CD14-positive monocyte (primary cell): ENCODE measurements around the gene PNMA6E. TPM values are rescaled to one million over a fixed set of nuclear protein-coding genes. Genes with fewer than 3 reads are reported as not detected.
A peak's percentile ranks its signal among the peaks of the same experiment; 100 is the strongest.

ENCODE experiments used
- DNase-seq, 3 donors: peaks; one replicate each; pipeline ENCODE4 v3.0.0-alpha.2; 2011 to 2022
- H2AFZ ChIP-seq: 2 replicates; pipeline ENCODE4 v1.6.0; 2012; ENCODE audit warnings: mild to moderate bottlenecking, low read depth, low read length, inconsistent platforms; ENCODE audit not compliant: insufficient read depth, poor library complexity, severe bottlenecking
- H3K27ac ChIP-seq, 2 donors: 1 replicate in 1 of 2; 2 replicates in 1 of 2; pipeline ENCODE4 v1.5.1; 2012 to 2013; ENCODE audit warnings: low read length in 2 of 2, control low read depth in 1 of 2, inconsistent platforms in 1 of 2, low read depth in 1 of 2, mild to moderate bottlenecking in 1 of 2
- H3K27me3 ChIP-seq, 2 donors: one replicate each; pipeline versions ENCODE4 v1.6.0 to v1.6.1; 2011 to 2013; ENCODE audit warnings: low read length in 2 of 2; ENCODE audit not compliant: control insufficient read depth in 2 of 2, insufficient read depth in 2 of 2
- H3K36me3 ChIP-seq, 2 donors: replicated peaks in 1 of 2; 1 replicate in 1 of 2; 2 replicates in 1 of 2; pipeline versions ENCODE4 v1.5.1 to v1.6.1; 2012 to 2013; ENCODE audit warnings: low read length in 2 of 2, control low read depth in 1 of 2, inconsistent platforms in 1 of 2, mild to moderate bottlenecking in 1 of 2; ENCODE audit not compliant: insufficient read depth in 2 of 2, control insufficient read depth in 1 of 2
- H3K4me1 ChIP-seq, 2 donors: 1 replicate in 1 of 2; 2 replicates in 1 of 2; pipeline versions ENCODE4 v1.5.1 to v1.6.1; 2012 to 2013; ENCODE audit warnings: low read length in 2 of 2, control low read depth in 1 of 2, inconsistent platforms in 1 of 2, mild to moderate bottlenecking in 1 of 2, moderate library complexity in 1 of 2; ENCODE audit not compliant: insufficient read depth in 2 of 2, control insufficient read depth in 1 of 2
- H3K4me2 ChIP-seq: replicated peaks from 2 replicates; pipeline ENCODE3; 2012; ENCODE audit warnings: low read length, moderate library complexity, mild to moderate bottlenecking; ENCODE audit not compliant: poor library complexity, severe bottlenecking; ENCODE audit errors: extremely low read depth
- H3K4me3 ChIP-seq, 3 experiments: fragments of 200-600 bp in 1 of 3; sonication (generic) in 1 of 3; replicated peaks in 1 of 3; 1 replicate in 2 of 3; 2 replicates in 1 of 3; pipeline ENCODE4 v1.5.1; 2011 to 2013; ENCODE audit warnings: low read length in 3 of 3, mild to moderate bottlenecking in 3 of 3, control low read depth in 2 of 3, low read depth in 2 of 3, inconsistent platforms in 1 of 3, moderate library complexity in 1 of 3
- H3K79me2 ChIP-seq: 2 replicates; pipeline ENCODE4 v1.6.0; 2012; ENCODE audit warnings: mild to moderate bottlenecking, control low read depth, inconsistent platforms, low read length, moderate library complexity; ENCODE audit not compliant: insufficient read depth
- H3K9ac ChIP-seq: 2 replicates; pipeline ENCODE4 v1.6.0; 2017; ENCODE audit warnings: low read length, mild to moderate bottlenecking; ENCODE audit not compliant: insufficient read depth, poor library complexity, severe bottlenecking
- H3K9me3 ChIP-seq, 2 donors: replicated peaks in 1 of 2; 1 replicate in 1 of 2; 2 replicates in 1 of 2; pipeline versions ENCODE4 v1.5.1 to v1.6.1; 2012 to 2013; ENCODE audit warnings: low read length in 2 of 2, control low read depth in 1 of 2; ENCODE audit not compliant: control insufficient read depth in 1 of 2, insufficient read depth in 1 of 2
- H4K20me1 ChIP-seq: 2 replicates; pipeline ENCODE4 v1.6.0; 2012; ENCODE audit warnings: mild to moderate bottlenecking, low read length, control low read depth, moderate library complexity; ENCODE audit not compliant: insufficient read depth
- H3K27ac Mint-ChIP-seq, 7 donors: one replicate each; pipeline ENCODE4 v1.8.0; 2020; ENCODE audit warnings: mild to moderate bottlenecking in 7 of 7, mixed read lengths in 7 of 7, moderate library complexity in 6 of 7, inconsistent platforms in 2 of 7
- H3K27me3 Mint-ChIP-seq, 3 donors: one replicate each; pipeline ENCODE4 v1.8.0; 2021 to 2022; ENCODE audit warnings: low read depth in 3 of 3, mild to moderate bottlenecking in 3 of 3, mixed read lengths in 3 of 3, moderate library complexity in 3 of 3, inconsistent platforms in 1 of 3
- H3K36me3 Mint-ChIP-seq, 2 donors: one replicate each; pipeline ENCODE4 v1.8.0; 2020; ENCODE audit warnings: mixed read lengths in 2 of 2, inconsistent platforms in 1 of 2, mild to moderate bottlenecking in 1 of 2
- H3K4me1 Mint-ChIP-seq: one replicate; pipeline ENCODE4 v1.8.0; 2020; ENCODE audit warnings: mild to moderate bottlenecking, mixed read lengths
- H3K4me3 Mint-ChIP-seq, 2 donors: one replicate each; pipeline ENCODE4 v1.8.0; 2020; ENCODE audit warnings: mild to moderate bottlenecking in 2 of 2, mixed read lengths in 2 of 2, moderate library complexity in 1 of 2
- H3K9me3 Mint-ChIP-seq, 7 donors: one replicate each; pipeline ENCODE4 v1.8.0; 2020 to 2022; ENCODE audit warnings: mixed read lengths in 7 of 7, mild to moderate bottlenecking in 6 of 7, moderate library complexity in 6 of 7, inconsistent platforms in 2 of 7
- CTCF ChIP-seq: fragments of 200-600 bp; IDR thresholded peaks from one replicate; pipeline ENCODE4 v1.8.0; 2022; ENCODE audit warnings: antibody characterized with exemption, mild to moderate bottlenecking
- WGBS: methylation state at CpG from one replicate; pipeline ENCODE4 v1.1.5; 2013; ENCODE audit warnings: missing lambda C conversion rate; ENCODE audit not compliant: insufficient coverage; 5-methylcytosine and 5-hydroxymethylcytosine counted together
- intact Hi-C, 2 donors: fragments of 100-400 bp; cut with micrococcal nuclease; formaldehyde crosslinking; loops; one replicate each; pipeline versions ENCODE4 v1.15.0 to v1.15.1; 2023
- polyA plus RNA-seq, 3 donors: library from polyadenylated mRNA; depleted of rRNA in 1 of 3; unstranded in 2 of 3; stranded (reverse) in 1 of 3; fragments of 300-500 nt in 2 of 3; fragments of >200 nt in 1 of 3; fragmentation: Illumina TruSeq in 2 of 3; gene quantifications; 1 replicate in 2 of 3; 2 replicates in 1 of 3; pipeline ENCODE4 v1.2.3, GENCODE V29; 2012 to 2021

Gene PNMA6E
- polyA plus RNA-seq, 3 donors = not detected

DNA sequence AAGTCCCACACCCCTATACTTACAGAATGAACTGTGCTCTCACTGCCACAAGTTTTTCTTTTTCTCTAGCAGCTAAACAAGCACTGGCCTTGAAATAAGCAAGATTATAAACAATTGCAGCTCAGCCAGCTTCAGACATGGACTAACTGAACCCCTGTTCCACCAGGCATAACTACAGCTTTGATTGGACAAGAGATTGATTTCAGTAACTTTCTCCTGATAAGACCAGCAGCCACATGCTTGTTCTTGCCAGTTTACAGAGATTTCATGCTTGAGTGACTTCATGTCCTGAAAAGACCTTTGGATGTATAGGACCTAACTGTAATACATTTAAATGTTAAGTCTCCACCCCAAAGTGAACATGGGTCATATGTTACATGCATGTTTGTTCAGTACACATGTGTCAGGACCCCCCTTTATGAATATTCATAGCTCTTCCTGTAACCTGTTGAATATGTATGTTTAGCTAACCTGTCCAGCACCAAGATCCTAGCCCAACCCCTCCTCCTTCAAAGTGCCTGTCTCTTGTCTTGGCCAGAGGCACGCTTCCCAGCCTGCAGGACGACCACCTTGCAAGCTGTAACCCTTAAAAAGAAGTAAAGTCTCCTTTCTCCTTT, 39.3 kb downstream of the PNMA6E start:
- Mint-ChIP-seq H3K9me3 (peaks cover 4 to 24% (median 20%) of the 10 kb centered on the region in 7 donors), H3K27ac (peak overlapping the region in 1 of 7 donors; percentile 71), H3K36me3 (no peaks in the 10 kb centered on the region), H3K4me1 (no peaks in the 10 kb centered on the region), H3K27me3 (peaks cover 3 to 10% (median 9%) of the 10 kb centered on the region in 3 donors), H3K4me3 (no peak overlapping the region)
- no peak for TF ChIP-seq CTCF
- WGBS = no CpG with 5 or more reads among the region's 2 CpGs
- H3K36me3 ChIP-seq = no peaks in the 10 kb centered on the region
- H4K20me1 ChIP-seq = no peaks in the 10 kb centered on the region
- H3K27me3 ChIP-seq = peaks cover 2 to 3% of the 10 kb centered on the region in 2 donors
- intact Hi-C loops = no loop called here
- no peak overlapping the region for H3K9ac ChIP-seq
- no peak overlapping the region for H3K4me3 ChIP-seq
- no peak overlapping the region for H3K27ac ChIP-seq
- H3K4me2 ChIP-seq = no peak overlapping the region
- H3K79me2 ChIP-seq = no peaks in the 10 kb centered on the region
- no peak for DNase-seq
- H3K9me3 ChIP-seq = peaks cover 11 to 20% of the 10 kb centered on the region in 2 donors
- H3K4me1 ChIP-seq = no peaks in the 10 kb centered on the region
- no peak overlapping the region for H2AFZ ChIP-seq

- WGBS = no CpG with 5 or more reads among the region's 1 CpG
These were observed 43.3 kb downstream of the PNMA6E start for GRCh38 chrX:153357877-153358276.

More at GRCh38 chrX:153357877-153358276, 43.3 kb downstream of the PNMA6E start:
- TF ChIP-seq CTCF = no peak
- Histone ChIP-seq H3K79me2 (no peaks in the 10 kb centered on the region), H3K27me3 (peaks cover 0 to 3% of the 10 kb centered on the region in 2 donors), H3K36me3 (no peaks in the 10 kb centered on the region), H3K4me3 (no peak overlapping the region), H3K9ac (no peak overlapping the region), H4K20me1 (no peaks in the 10 kb centered on the region), H3K27ac (no peak overlapping the region), H3K4me2 (no peak overlapping the region), H2AFZ (no peak overlapping the region), H3K4me1 (no peaks in the 10 kb centered on the region), H3K9me3 (peaks cover 16 to 31% of the 10 kb centered on the region in 2 donors)
- no peak for DNase-seq
- Mint-ChIP-seq H3K4me3 (no peak overlapping the region), H3K27ac (no peak overlapping the region), H3K27me3 (peaks cover 1 to 11% (median 4%) of the 10 kb centered on the region in 3 donors), H3K9me3 (peaks cover 4 to 35% (median 28%) of the 10 kb centered on the region in 7 donors), H3K36me3 (no peaks in the 10 kb centered on the region), H3K4me1 (no peaks in the 10 kb centered on the region)
- intact Hi-C loops = no loop called here
